HepG2 (cell line): Measurements from ENCODE around the gene HS3ST3B1. TPM values are rescaled to one million over a fixed set of nuclear protein-coding genes. Genes with fewer than 3 reads are reported as not detected.
A peak's percentile ranks its signal among the peaks of the same experiment; 100 is the strongest.

Experiments
- KIAA2018 ChIP-seq: sonication (generic); formaldehyde crosslinking; IDR thresholded peaks from 2 replicates; pipeline ENCODE4 v1.5.0; 2020; ENCODE audit warnings: mild to moderate bottlenecking, missing genetic modification reagents, borderline replicate concordance
- NCOA1 ChIP-seq: sonication (generic); formaldehyde crosslinking; IDR thresholded peaks from 2 replicates; pipeline ENCODE4 v1.9.0; 2021; ENCODE audit warnings: missing genetic modification reagents
- SOX6 ChIP-seq, 2 experiments: fragments of 450-650 bp in 1 of 2; sonication (generic) in 1 of 2; formaldehyde crosslinking in 1 of 2; IDR thresholded peaks; 2 replicates each; pipeline versions ENCODE4 v1.4.0 to v1.6.1; 2017 to 2020; ENCODE audit warnings: antibody characterized with exemption in 1 of 2, mild to moderate bottlenecking in 1 of 2, missing genetic modification reagents in 1 of 2
- YY1 ChIP-seq: IDR thresholded peaks from 2 replicates; pipeline ENCODE4 v1.6.1; 2011; ENCODE audit warnings: low read length, low read depth, moderate library complexity, mild to moderate bottlenecking; ENCODE audit not compliant: insufficient read depth, insufficient replicate concordance
- polyA plus RNA-seq, 8 experiments: library from polyadenylated mRNA; depleted of rRNA in 3 of 8; stranded (reverse) in 7 of 8; unstranded in 1 of 8; fragments of >200 nt; fragmentation: Illumina TruSeq in 4 of 8; extraction: Trizol in 4 of 8; gene quantifications; 2 replicates each; pipeline versions ENCODE4 v1.2.1 to v1.2.3, GENCODE V29; 2011 to 2016; ENCODE audit warnings: low read depth in 4 of 8, missing spikeins in 1 of 8, mixed read lengths in 1 of 8; ENCODE audit not compliant: insufficient read depth in 1 of 8
- total RNA-seq, 5 experiments: library from RNA; depleted of rRNA; stranded (reverse); fragments of >200 nt; fragmentation: Illumina TruSeq; extraction: Trizol; gene quantifications; 2 replicates each; pipeline ENCODE4 v1.2.3, GENCODE V29; 2016; ENCODE audit warnings: low read depth in 1 of 5
- TF ChIP-seq, protein P1 (sequence below): sonication (generic); formaldehyde crosslinking; IDR thresholded peaks from 2 replicates; pipeline ENCODE4 v1.5.0; 2020; ENCODE audit warnings: mild to moderate bottlenecking, missing genetic modification reagents
- TF ChIP-seq, protein P2 (sequence below): sonication (generic); formaldehyde crosslinking; IDR thresholded peaks from 2 replicates; pipeline ENCODE4 v1.5.0; 2020; ENCODE audit warnings: mild to moderate bottlenecking, missing genetic modification reagents
- TF ChIP-seq, protein P3 (sequence below): sonication (generic); formaldehyde crosslinking; IDR thresholded peaks from 2 replicates; pipeline ENCODE4 v1.5.0; 2020; ENCODE audit warnings: missing genetic modification reagents
- TF ChIP-seq, protein P4 (sequence below): sonication (generic); formaldehyde crosslinking; IDR thresholded peaks from 2 replicates; pipeline ENCODE4 v1.5.1; 2020; ENCODE audit warnings: mild to moderate bottlenecking, missing genetic modification reagents

The HS3ST3B1 gene
- total and polyA plus RNA-seq, 2 of the 13 experiments (the other 11 are each of a cell fraction or from before 2014, with no cell fraction given): 15.7 to 39.5 TPM

- TF ChIP-seq, protein P1, sequence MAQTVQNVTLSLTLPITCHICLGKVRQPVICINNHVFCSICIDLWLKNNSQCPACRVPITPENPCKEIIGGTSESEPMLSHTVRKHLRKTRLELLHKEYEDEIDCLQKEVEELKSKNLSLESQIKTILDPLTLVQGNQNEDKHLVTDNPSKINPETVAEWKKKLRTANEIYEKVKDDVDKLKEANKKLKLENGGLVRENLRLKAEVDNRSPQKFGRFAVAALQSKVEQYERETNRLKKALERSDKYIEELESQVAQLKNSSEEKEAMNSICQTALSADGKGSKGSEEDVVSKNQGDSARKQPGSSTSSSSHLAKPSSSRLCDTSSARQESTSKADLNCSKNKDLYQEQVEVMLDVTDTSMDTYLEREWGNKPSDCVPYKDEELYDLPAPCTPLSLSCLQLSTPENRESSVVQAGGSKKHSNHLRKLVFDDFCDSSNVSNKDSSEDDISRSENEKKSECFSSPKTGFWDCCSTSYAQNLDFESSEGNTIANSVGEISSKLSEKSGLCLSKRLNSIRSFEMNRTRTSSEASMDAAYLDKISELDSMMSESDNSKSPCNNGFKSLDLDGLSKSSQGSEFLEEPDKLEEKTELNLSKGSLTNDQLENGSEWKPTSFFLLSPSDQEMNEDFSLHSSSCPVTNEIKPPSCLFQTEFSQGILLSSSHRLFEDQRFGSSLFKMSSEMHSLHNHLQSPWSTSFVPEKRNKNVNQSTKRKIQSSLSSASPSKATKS (CRISPR knock-in tag): no peak
- TF ChIP-seq, protein P2, sequence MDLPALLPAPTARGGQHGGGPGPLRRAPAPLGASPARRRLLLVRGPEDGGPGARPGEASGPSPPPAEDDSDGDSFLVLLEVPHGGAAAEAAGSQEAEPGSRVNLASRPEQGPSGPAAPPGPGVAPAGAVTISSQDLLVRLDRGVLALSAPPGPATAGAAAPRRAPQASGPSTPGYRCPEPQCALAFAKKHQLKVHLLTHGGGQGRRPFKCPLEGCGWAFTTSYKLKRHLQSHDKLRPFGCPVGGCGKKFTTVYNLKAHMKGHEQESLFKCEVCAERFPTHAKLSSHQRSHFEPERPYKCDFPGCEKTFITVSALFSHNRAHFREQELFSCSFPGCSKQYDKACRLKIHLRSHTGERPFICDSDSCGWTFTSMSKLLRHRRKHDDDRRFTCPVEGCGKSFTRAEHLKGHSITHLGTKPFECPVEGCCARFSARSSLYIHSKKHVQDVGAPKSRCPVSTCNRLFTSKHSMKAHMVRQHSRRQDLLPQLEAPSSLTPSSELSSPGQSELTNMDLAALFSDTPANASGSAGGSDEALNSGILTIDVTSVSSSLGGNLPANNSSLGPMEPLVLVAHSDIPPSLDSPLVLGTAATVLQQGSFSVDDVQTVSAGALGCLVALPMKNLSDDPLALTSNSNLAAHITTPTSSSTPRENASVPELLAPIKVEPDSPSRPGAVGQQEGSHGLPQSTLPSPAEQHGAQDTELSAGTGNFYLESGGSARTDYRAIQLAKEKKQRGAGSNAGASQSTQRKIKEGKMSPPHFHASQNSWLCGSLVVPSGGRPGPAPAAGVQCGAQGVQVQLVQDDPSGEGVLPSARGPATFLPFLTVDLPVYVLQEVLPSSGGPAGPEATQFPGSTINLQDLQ (CRISPR knock-in tag): no peak
- TF ChIP-seq, protein P3, sequence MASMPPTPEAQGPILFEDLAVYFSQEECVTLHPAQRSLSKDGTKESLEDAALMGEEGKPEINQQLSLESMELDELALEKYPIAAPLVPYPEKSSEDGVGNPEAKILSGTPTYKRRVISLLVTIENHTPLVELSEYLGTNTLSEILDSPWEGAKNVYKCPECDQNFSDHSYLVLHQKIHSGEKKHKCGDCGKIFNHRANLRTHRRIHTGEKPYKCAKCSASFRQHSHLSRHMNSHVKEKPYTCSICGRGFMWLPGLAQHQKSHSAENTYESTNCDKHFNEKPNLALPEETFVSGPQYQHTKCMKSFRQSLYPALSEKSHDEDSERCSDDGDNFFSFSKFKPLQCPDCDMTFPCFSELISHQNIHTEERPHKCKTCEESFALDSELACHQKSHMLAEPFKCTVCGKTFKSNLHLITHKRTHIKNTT (CRISPR knock-in tag): no peak
- TF ChIP-seq, protein P4, sequence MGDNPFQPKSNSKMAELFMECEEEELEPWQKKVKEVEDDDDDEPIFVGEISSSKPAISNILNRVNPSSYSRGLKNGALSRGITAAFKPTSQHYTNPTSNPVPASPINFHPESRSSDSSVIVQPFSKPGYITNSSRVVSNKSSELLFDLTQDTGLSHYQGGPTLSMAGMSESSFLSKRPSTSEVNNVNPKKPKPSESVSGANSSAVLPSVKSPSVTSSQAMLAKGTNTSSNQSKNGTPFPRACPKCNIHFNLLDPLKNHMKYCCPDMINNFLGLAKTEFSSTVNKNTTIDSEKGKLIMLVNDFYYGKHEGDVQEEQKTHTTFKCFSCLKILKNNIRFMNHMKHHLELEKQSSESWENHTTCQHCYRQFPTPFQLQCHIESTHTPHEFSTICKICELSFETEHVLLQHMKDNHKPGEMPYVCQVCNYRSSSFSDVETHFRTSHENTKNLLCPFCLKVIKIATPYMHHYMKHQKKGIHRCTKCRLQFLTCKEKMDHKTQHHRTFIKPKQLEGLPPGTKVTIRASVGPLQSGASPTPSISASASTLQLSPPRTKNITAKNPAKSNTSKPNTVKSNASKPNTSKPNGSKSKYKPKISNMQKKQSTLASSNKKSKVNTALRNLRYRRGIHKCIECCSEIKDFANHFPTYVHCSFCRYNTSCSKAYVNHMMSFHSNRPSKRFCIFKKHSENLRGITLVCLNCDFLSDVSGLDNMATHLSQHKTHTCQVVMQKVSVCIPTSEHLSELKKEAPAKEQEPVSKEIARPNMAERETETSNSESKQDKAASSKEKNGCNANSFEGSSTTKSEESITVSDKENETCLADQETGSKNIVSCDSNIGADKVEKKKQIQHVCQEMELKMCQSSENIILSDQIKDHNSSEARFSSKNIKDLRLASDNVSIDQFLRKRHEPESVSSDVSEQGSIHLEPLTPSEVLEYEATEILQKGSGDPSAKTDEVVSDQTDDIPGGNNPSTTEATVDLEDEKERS (CRISPR knock-in tag): 0 out of 2 replicates have a peak, but pooled peaks have one; percentile 49
- TF ChIP-seq NCOA1 (CRISPR knock-in tag) (peak; percentile 84), KIAA2018 (CRISPR knock-in tag) (no peak), SOX6 (IDR thresholded peaks at IDR 0.05) (no peak), SOX6 (CRISPR knock-in tag; IDR thresholded peaks at IDR 0.05) (peak; percentile 80), YY1 (peak; percentile 86)
Measured at GRCh38 chr17:14308965-14309879, 8.3 kb downstream of the HS3ST3B1 start (continued).
